Stomach (tissue), 4 donors: ENCODE data around the gene HLA-DPB1.

Source experiments
- CTCF ChIP-seq, 7 experiments: fragments of 450-650 bp in 4 of 7; fragments of 200-600 bp in 3 of 7; sonication (generic) in 3 of 7; IDR thresholded peaks; one replicate each; pipeline ENCODE4 v1.5.1; 2016 to 2019; ENCODE audit warnings: antibody characterized with exemption in 7 of 7, control low read depth in 2 of 7, mild to moderate bottlenecking in 1 of 7
- EP300 ChIP-seq: sonication (generic); formaldehyde crosslinking; IDR thresholded peaks from one replicate; pipeline ENCODE4 v1.6.1; 2017; ENCODE audit warnings: antibody characterized with exemption
- POLR2A ChIP-seq, 4 donors: fragments of 450-650 bp; IDR thresholded peaks; one replicate each; pipeline ENCODE4 v1.6.1; 2016; ENCODE audit warnings: antibody characterized with exemption in 4 of 4, control low read depth in 2 of 4, mild to moderate bottlenecking in 1 of 4, moderate library complexity in 1 of 4
- POLR2AphosphoS5 ChIP-seq, 3 donors: sonication (generic); formaldehyde crosslinking; IDR thresholded peaks; one replicate each; pipeline ENCODE4 v1.6.1; 2016; ENCODE audit warnings: antibody characterized with exemption in 3 of 3

GRCh38 chr6:33082702-33083101, 6.9 kb downstream of the HLA-DPB1 start:
- TF ChIP-seq CTCF (IDR thresholded peaks at IDR 0.05) (peak in 5 of 7 experiments; percentile 43 to 91 (median 53)), POLR2AphosphoS5 (IDR thresholded peaks at IDR 0.05) (no peak), POLR2A (IDR thresholded peaks at IDR 0.05) (no peak), EP300 (no peak)
